ENCODE measurements around the gene DCLRE1B. TPM values are rescaled to one million over a fixed set of nuclear protein-coding genes. Genes with fewer than 3 reads are reported as not detected.
"Not testable (repeated sequence)": the region's sequence is repeated elsewhere in the genome, so short reads cannot be mapped to it uniquely, and the experiment has no call there.

DCLRE1B gene
- polyA plus RNA-seq, 1 experiment: 4.5 TPM

DNA sequence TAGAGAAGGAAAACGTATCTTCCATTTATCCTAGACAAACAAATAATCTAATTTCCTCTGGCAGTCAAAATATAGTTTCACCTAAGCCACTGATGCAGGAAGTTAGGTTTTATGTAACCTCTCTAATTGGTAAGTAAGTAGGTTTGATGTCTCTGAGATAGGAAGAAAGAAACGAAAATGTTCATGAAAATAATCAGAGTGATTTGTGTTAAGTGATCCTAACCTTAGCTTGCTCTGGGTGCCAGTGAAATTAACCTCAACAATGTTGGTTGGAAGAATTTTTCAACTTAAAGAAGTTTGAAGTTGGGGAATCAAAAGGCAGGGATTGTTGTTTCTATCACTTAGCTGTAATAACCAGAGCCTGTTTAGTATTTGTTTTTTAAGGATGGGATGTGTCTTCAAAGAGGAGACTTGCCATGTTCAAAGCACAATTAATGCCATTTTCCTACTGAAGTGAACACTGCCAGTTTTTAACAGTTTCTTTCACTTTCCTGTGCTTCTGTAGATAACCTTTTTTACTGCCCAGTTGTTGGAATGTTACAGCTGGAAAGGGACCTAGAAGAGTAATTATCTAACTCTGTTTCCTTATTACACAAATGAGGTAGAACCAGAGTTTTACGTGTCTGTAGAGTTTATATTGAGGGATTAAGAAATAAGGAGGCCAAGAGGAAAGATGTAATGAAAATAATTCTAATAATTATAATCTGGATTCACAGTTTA is 42.4 kb downstream of the DCLRE1B start:
- TF ChIP-seq, protein P1, sequence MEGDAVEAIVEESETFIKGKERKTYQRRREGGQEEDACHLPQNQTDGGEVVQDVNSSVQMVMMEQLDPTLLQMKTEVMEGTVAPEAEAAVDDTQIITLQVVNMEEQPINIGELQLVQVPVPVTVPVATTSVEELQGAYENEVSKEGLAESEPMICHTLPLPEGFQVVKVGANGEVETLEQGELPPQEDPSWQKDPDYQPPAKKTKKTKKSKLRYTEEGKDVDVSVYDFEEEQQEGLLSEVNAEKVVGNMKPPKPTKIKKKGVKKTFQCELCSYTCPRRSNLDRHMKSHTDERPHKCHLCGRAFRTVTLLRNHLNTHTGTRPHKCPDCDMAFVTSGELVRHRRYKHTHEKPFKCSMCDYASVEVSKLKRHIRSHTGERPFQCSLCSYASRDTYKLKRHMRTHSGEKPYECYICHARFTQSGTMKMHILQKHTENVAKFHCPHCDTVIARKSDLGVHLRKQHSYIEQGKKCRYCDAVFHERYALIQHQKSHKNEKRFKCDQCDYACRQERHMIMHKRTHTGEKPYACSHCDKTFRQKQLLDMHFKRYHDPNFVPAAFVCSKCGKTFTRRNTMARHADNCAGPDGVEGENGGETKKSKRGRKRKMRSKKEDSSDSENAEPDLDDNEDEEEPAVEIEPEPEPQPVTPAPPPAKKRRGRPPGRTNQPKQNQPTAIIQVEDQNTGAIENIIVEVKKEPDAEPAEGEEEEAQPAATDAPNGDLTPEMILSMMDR (IDR thresholded peaks at IDR 0.05; ENCODE audit: insufficient read depth, low read depth, low read length): no peak
- Histone ChIP-seq H3K36me3 (ENCODE audit: control insufficient read depth, insufficient read depth, low read length) (0 out of 2 replicates have a peak, but pooled peaks cover 3% of the 10 kb centered on the region), H3K4me3 (ENCODE audit: low read depth, low read length) (no peak overlapping the region), H3K27me3 (ENCODE audit: control insufficient read depth, insufficient read depth, low read length) (no peaks in the 10 kb centered on the region)
- CTCF ChIA-PET: interaction anchor here (0.7 to 1.0 kb wide), 2 partner anchors 31 to 44 kb away, joined by 3 read pairs; no protein-coding TSS in a partner anchor
- no peak for DNase-seq (ENCODE audit: low read depth)
- POLR2A ChIA-PET: no interaction called here

- H3K27me3 ChIP-seq (ENCODE audit: control insufficient read depth, insufficient read depth, low read length); H3K36me3 ChIP-seq (ENCODE audit: control insufficient read depth, insufficient read depth, low read length); POLR2A ChIA-PET; CTCF ChIA-PET; H3K4me3 ChIP-seq (ENCODE audit: low read depth, low read length); DNase-seq (ENCODE audit: low read depth): not testable (repeated sequence)
These were observed 43.0 kb downstream of the DCLRE1B start for GRCh38 chr1:113948151-113948550.

DNA sequence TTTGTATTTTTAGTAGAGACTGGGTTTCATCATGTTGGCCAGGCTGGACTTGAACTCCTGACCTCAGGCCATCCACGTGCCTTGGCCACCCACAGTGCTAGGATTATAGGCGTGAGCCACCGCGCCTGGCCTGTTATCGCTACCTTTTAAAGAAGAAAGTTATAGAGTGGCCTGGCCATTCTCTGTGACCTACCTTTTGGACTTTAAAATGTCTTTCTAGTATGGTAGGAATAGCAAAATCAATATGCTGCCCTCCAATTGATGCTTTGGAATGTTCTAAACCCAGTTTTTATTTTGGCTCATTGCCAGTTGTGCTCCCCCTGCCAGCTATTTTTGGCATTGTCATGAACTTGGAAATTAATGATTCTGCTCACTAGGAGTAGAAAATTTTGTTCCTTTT is 43.9 kb downstream of the DCLRE1B start:
- no peak for DNase-seq (ENCODE audit: low read depth)
- ChIA-PET POLR2A (interaction anchor here (0.7 kb wide), 1 partner anchor 647 kb away, joined by 6 read pairs; no protein-coding TSS in a partner anchor), CTCF (interaction anchor here (0.8 to 1.2 kb wide), 2 partner anchors 16 to 334 kb away, joined by 3 read pairs; no protein-coding TSS in a partner anchor)
- H3K27me3 ChIP-seq (ENCODE audit: control insufficient read depth, insufficient read depth, low read length): no peaks in the 10 kb centered on the region
- no peak overlapping the region for H3K4me3 ChIP-seq (ENCODE audit: low read depth, low read length)
- TF ChIP-seq, protein P1 (IDR thresholded peaks at IDR 0.05; ENCODE audit: insufficient read depth, low read depth, low read length): peak; percentile 46
- 0 out of 2 replicates have a peak, but pooled peaks cover 1% of the 10 kb centered on the region for H3K36me3 ChIP-seq (ENCODE audit: control insufficient read depth, insufficient read depth, low read length)

GRCh38 chr1:113950908-113951307 is 45.8 kb downstream of the DCLRE1B start:
- Histone ChIP-seq H3K36me3 (ENCODE audit: control insufficient read depth, insufficient read depth, low read length) (0 out of 2 replicates have a peak, but pooled peaks cover 1% of the 10 kb centered on the region), H3K27me3 (ENCODE audit: control insufficient read depth, insufficient read depth, low read length) (no peaks in the 10 kb centered on the region), H3K4me3 (ENCODE audit: low read depth, low read length) (no peak overlapping the region)
- TF ChIP-seq, protein P1 (IDR thresholded peaks at IDR 0.05; ENCODE audit: insufficient read depth, low read depth, low read length): no peak
- POLR2A ChIA-PET: no interaction called here
- CTCF ChIA-PET: no interaction called here
- DNase-seq (ENCODE audit: low read depth): no peak

GRCh38 chr1:113951719-113952118 is 46.6 kb downstream of the DCLRE1B start:
- Histone ChIP-seq H3K4me3 (ENCODE audit: low read depth, low read length) (no peak overlapping the region), H3K36me3 (ENCODE audit: control insufficient read depth, insufficient read depth, low read length) (peaks cover 1% of the 10 kb centered on the region; the same call in 1 of the 2 replicates), H3K27me3 (ENCODE audit: control insufficient read depth, insufficient read depth, low read length) (no peaks in the 10 kb centered on the region)
- DNase-seq (ENCODE audit: low read depth): no peak
- ChIA-PET POLR2A (interaction anchor here (0.7 kb wide), 1 partner anchor 10 kb away, joined by 15 read pairs; no protein-coding TSS in a partner anchor), CTCF (interaction anchor here (0.8 kb wide), 1 partner anchor 12 kb away, joined by 3 read pairs; no protein-coding TSS in a partner anchor)
- TF ChIP-seq, protein P1 (IDR thresholded peaks at IDR 0.05; ENCODE audit: insufficient read depth, low read depth, low read length): no peak
